HG03571 (cell line): Measurements from ENCODE around the gene MOB4.
A peak's percentile ranks its signal among the peaks of the same experiment; 100 is the strongest.
"Not testable (repeated sequence)": the region's sequence is repeated elsewhere in the genome, so short reads cannot be mapped to it uniquely, and the experiment has no call there.

Experiments used
- ATAC-seq: cut with Tn5 transposase; IDR thresholded peaks from one replicate; pipeline ENCODE4 v1.9.1; 2021; ENCODE audit not compliant: unreplicated experiment

MOB4 gene

DNA sequence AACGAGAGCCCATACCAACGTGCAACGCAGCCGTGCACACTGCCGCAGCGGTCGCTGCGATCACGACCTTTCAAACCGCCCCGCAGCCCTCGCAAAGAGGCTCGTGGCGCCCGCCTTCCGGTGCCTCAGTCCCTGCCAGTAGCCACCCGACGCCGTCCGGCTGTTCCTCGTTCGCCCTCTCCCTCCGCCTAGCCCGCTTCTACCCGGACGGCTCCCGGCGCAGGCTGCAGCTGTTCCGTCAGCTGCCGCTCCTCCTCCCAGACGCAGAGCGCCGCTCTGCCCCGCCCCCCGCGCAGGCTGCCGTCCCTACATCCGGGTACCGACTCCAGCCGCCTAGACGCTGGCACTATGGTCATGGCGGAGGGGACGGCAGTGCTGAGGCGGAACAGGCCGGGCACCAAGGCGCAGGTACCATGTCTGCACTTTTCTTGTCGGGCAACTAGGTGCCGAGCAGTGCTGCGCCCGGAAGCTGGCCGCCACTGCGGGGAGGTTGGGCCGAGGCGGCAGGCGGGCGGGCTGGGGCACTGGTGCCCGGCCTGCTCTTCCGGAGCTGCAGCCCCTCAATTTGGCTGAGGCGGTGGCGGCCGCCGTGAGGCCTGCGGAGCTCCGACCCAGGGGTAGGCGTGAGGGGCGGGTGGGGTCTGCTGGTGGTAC, at the start of gene MOB4:
Gene MOB4, plus strand, starts transcription at position 328 of the 654 bp plus-strand sequence. Its CDS starts 21 bp downstream, at position 349.
- ATAC-seq: peak; percentile 94

DNA sequence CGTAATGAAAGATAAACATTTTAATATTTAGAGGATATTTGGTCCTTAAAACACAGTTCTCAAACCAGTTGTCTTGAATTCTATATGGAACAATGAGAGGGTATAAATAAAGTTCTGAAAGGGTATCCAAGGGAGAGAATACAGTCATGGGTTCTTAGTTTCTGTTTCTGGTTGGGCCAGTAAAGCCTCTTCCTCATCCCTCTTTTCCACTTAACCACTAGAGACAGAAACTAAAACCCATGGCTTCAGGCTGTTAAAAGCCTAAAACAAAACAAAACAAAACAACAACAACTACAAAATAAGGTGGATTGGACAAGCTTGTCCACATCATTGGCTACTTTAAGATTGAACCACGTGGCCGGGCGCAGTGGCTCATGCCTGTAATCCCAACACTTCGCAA, 43.7 kb upstream of the MOB4 start:
- ATAC-seq: no peak

DNA sequence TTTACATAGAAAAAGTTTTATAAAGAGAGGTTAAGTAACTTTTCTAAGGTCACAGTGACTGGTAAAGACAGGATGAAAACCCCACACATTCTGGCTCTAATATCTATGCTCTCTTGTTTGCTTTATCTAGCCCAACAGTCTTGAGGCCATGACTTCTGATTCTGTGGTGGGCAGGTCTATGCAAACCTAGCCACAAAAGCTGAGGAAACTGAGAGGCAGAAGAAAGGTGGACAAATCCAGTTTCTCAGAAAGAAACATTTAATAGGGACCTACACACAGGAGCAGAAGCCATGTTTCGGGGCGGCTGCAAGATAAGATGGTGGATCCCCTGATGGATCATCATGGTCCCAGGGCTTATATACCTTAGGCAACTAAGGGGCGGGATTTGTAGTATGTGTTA, 38.1 kb upstream of the MOB4 start:
- ATAC-seq: no peak

DNA sequence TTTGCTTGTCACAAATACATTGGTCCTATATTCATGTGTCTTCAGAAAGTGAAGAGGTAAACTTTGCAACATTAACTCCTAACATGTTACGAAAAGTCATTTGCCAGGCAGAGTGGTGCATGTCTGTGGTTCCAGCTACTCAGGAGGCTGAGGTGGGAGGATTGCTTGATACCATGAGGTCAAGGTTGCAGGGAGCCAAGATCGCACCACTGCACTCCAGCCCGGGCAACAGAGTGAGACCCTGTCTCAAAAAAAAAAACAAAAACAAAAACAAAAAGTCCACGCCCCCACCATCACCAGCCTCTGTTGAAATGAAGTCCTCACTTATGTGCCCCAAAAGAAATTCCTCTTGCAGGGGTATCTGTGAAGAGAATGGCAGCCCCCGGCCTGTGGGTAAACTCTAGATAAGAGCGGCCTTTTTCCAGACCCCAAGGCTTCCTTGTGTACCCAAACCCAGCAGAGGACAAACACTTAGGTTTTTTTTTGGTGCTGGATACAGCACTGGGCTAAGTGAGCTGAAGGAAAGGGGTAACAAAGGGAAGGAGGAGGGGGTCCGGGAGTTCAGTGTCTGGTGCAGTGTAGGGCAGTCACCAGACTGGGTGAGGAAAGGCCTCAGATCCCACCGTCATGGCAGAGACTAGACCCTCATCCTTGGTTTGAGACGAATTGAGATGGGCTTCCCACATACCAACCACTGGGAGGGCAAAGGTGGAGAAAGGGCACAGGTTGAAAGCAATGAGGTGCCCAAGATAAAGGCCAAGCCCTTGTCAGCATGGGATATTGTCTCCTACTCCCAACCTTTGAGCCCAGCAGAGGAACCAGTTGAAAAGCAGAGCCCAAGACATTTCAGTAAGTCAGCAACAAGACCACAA, 35.5 kb upstream of the MOB4 start:
- no peak for ATAC-seq

DNA sequence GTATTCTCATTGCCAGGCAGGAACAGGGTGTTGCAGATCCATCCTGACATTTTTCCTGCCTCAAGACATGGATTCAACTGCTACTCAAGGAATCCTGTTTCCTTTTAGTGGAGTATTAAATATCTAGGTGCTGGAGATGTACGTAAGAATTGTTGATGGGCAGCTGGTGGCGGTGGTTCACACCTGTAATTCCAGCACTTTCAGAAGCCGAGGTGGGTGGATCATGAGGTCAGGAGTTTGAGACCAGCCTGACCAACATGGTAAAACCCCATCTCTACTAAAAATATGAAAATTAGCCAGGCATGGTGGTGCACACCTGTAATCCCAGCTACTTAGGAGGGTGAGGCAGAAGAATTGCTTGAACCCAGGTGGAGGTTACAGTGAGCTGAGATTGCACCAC, 31.6 kb upstream of the MOB4 start:
- not testable (repeated sequence) for ATAC-seq

DNA sequence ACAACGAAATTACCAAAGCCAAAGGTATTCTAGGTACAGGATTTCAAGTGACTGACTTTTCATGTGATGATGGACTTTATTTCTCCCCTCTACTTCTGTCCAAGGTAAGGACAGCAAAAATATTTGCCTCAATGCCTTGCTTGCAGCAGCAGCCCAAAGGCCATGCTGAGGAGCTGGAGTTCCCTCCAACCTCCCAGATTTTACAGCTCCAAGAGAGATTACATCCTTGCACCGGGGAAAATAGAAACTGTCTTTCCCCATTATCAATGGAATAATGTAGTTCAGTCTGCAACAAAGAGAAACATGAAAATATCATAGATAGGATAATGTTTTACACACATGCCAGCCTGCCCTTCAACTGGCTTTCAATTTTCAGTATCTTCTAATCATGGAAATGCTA, 29.7 kb upstream of the MOB4 start:
- no peak for ATAC-seq

DNA sequence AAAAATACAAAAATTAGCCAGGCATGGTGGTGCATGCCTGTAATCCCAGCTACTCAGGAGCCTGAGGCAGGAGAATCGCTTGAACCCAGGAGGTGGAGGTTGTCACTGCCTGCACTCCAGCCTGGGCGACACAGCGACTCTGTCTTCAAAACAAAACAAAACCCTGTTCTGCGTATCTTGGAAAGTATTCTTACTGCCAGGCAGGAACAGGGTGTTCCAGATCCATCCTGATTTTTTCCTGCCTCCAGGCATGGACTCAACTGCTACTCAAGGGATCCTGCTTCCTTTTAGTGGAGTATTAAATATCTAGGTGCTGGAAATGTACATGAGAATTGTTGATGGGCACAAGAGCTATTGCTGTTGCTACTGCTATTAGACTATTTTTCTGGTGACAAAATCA, 28.5 kb upstream of the MOB4 start:
- no peak for ATAC-seq

DNA sequence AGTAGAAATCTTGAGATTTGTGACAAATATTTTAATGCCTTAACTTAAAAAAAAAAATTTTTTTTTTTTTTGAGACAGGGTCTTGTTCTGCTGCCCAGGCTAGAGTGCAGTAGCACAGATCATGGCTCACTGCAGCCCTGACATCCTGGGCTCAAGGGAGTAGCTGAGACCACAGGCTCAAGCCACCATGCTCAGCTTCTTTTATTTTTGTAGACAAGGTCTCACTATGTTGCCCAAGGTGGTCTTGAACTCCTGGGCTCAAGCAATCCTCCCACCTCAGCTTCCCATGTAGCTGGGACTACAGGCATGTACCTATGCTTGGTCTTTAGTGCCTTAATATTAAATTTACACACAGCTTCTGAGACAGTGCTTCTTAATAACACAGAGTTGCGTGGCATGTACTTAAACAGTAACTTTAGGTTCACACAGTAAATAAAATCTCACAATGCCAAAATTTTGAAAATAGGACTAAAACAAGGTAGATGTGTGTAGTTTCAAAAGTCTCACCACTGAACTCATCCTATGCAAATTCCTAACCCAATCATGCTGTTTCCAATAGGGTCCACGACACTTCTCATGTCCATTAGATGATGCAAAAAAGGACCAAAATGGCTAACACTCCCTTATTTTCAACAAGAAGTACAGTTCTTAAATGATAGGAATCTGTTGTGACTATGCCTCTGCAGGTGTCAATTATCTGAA, 20.3 kb upstream of the MOB4 start:
- no peak for ATAC-seq

DNA sequence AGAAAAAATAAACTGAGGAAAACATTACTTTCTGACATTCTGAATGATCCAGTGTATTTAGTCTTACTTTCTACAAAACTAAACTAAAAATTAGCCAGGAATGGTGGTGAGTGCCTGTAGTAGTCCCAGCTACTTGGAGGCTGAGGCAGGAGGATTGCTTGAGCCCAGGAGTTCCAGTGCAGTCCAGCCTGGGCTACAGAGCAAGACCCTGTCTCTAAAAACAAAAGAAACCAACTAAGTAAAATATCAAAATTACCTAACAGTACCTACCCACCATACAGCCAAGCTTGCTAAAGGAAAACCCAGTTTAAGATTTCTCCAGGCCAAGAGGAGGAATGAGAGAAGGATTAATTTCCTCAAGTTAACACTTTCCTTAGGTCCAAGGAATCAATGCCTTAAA, 19.2 kb upstream of the MOB4 start:
- ATAC-seq: no peak

DNA sequence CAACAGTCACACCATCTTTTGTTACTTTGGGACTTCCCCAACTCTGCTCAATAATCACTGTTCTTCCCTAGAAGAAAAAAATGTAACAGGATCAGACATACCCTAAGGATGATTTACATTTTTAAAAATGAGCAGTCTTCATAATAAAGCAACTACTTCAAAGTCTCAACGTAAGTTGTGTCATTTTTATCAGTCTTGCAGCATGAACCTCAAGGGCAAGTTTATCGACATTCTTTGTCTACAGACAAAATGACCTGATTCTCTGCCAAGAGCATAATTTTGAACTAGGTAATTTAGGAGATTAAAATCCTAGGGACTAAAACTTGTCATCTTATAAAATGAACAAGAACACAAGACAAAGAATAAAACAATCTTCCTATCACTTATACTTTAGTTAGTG, 18.5 kb upstream of the MOB4 start:
- no peak for ATAC-seq

DNA sequence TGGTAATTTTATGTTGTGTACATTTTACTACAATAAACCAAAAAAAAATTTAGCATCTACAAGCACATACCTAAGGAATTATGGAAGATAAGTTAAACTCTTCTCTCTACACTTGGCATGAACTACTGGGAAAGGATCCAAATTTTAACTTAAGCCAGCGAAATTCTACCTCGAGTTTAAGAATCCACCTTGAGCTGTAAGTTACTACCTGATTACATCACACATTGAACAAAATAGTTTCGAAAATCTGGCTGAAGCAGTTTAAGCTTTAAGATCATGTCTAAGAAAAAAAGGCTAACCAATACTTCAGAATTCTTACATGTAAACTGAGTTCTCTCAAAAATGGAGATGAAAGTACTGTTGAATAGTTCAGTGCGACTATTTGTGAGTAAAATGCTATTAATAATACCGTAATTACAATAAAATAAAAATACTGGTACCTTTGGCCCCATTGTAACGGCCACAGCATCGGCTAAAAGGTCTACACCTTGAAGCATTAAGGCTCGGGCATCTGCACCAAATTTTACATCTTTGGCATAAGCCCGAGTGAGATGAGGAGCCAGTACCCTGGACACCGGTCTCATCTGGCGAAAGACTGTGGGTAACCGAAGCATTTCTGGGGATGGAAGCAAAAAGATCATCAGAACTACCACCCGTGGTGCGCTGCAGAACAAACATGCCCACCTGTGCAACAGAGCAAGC, 17.5 kb upstream of the MOB4 start:
- ATAC-seq: no peak

DNA sequence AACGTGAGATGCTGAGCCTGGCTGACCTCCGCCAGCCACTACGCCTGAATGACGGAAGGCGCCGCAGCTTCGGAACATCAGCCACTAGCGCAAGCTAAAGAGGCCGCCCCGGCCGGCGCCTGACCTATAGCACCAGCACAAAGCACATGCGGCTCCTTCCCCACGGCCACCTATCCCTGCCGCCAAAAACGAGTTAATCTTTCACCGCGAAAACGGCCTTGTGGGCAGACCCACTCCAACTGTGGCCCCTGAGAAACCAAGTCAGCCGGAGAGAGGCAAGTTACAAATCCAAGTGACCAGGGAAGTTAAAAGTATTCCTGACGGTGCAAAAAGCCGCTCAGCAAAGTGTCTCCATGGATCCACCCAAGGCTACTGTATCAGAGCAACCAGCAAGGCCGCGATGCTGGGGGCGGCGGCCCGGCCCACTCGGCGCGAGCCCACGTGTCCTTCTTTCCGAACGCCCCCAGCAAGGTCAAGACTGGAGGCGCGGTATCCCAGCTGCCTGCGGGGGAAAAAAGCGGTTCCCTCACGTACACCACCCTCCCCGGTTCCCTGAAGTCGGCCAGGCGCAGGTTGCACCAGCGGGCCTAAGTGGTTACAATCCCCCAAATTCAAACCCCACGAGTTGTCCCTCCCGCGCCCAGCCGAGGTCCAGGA, 16.8 kb upstream of the MOB4 start:
- ATAC-seq: peak; percentile 24

DNA sequence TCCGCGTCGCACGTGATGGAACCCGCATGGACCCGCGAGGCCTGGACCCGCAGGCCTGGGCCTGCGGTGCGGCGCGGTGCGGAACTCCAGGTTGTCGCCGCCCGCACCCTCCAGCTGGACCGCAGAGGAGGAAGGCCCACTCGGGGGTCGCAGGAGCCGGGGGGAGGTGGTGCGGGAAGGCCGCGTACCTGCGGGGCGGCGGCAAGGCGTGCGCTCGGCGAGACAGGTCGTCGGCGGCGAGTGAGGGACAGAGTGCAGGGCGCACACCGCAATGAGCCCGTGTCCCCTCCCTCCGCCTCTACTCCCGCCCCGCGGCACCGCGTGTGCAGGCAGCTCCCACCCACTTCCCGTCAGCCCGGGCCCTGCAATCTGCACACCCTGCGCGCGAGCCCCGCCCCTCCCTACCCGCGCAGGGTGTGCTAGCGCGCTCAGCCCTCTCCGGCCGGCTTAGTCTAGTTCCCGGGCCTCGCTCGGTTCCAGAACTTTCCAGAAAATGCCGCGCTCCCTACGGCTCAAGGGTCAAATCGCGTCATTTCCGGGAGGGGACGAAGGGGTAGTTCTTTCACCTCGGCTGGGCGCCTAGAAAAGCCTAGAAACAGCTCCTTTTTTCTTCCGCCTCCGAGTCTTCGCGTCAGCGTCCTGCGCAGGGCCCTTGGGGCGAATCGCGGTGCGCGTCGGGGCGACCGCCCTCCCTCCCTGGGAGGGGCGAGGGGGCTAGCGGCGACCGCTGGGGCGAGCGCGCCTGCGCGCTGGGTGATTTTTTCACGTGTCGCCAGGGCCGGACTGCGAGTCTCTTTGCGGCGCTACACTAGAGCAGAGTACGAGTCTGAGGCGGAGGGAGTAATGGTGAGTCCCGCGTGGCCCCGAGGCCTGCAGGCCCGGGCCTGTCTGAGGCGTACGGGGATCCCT, 16.0 kb upstream of the MOB4 start, which contains the start of the genes HSPD1 and HSPE1:
Gene HSPD1, minus strand, starts transcription at position 247 of the 909 bp plus-strand sequence. CDS start 992 bp downstream, outside the sequence.
Gene HSPE1, plus strand, starts transcription at position 786 of the 909 bp plus-strand sequence. Its CDS starts 58 bp downstream, at position 844.
- ATAC-seq: peak; percentile 78

DNA sequence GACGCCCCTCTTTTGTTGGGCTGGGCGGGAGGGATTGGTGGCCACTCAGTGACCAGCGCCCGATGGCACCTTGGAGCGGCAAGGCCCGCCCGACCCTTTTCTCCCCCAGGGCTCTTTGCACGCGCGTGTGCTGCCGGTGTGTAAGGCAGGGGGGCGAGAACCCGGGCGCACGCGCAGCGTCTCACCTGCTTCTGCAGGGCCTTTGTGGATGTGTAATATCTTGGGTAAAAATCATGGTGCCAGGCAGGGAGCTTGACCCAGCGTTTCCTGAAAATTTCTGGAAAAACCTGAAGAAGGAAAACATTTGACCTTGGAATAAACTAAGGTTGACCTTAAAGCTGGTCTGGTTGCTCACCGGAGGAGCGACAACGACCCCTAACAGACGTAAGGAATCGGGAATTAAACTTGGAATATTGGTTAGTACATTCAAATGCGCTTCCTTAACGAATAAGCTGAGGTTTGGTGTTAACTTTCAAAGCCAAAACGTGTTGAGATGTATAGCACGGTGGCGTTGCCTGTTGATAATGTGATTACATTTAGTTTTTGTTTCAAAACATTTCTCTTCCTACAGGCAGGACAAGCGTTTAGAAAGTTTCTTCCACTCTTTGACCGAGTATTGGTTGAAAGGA, 15.2 kb upstream of the MOB4 start:
- ATAC-seq: peak; percentile 1

DNA sequence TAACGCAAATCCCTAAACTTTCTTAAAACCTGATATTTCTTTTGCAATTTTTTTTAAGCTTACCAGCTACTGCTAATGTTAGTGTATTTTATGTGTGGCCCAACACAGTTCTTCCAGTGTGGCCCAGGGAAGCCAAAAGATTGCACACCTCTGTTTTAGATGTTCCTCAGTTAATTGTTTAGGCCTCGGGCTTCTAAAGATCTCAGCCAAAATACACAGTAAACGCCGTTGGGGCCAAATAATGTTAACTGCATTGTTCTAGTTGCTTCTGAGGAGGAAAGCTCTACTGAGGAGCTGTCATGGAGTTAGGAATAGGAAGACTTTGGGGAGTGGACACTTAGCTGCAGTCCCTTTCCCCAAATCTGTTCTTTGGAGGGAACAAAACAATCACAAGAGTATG, 13.7 kb upstream of the MOB4 start:
- no peak for ATAC-seq

DNA sequence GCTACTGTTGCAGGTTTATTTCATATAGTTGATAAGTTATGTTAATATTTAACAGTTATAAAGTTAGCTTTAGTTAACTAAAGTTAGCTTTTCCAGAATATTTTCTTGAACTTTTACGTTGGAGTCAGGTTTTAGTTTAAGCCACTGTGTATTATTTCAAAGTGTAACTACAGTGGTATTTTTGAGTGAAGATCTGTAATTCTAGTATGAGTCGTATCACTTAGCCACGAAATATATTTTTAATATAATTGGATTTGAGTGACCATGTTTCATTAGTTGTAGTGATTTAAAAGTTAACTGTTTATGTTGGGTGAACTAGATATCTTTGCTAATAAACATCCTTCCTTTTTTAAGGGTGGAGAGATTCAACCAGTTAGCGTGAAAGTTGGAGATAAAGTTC, 13.2 kb upstream of the MOB4 start:
- ATAC-seq: no peak

DNA sequence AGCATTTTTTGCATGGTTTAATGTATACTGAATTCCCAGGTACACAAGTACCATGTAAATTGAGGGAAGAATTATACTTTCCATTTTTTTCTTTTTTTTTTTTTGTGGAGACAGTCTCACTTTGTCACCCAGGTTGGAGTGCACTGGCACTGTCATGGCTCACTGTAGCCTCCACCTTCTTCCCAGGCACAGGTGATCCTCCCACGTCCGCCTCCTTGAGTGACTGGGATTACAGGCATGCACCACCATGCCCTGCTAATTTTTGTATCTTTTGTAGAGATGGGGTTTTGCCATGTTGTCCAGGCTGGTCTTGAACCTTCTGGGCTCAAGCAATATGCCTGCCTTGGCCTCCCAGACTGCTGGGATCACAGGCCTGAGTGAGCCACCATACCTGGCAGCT, 11.9 kb upstream of the MOB4 start:
- no peak for ATAC-seq

DNA sequence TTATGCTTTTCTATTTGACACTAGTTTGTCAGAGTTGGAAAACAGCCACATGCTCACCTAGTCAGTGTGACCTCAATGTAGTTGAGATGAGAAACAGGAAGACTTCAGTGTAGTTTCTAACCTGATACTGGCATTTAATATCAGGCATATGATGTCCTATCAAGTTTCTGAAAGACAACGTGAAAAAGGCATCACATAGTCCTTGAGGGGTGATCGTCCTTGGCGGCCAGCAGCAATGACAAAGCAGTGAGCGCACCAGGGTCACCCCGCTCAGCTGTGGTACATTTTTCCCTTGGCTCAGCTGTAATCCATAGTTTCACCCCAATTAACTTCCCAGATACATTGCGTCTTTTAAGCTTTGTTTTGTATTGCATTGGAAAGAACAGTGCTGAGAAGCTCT, 11.4 kb upstream of the MOB4 start:
- no peak for ATAC-seq

DNA sequence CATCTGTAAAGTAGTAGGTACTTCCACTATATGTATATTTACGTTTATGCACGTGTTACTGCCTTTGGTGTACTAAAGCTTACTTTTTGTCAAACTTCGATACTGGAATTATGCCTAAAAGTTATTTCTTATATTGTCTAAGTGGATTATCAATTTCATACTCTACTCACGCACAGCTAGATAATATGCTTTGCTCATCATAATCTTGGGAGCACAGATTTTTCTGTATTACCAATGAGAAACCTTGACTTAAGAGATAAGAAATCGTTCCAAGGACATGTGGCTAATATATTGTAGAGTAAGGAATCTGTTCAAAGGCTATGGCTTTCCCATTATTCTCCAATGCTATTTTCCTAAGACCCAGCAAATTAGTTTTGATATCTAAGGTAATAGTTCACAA, 9.2 kb upstream of the MOB4 start:
- ATAC-seq: no peak
